Heart left ventricle (tissue), 13 donors: Measurements from ENCODE around the gene AP1G1.
A peak's percentile ranks its signal among the peaks of the same experiment; 100 is the strongest.

ENCODE experiments used
- POLR2A ChIP-seq, 2 donors: fragments of 450-650 bp; IDR thresholded peaks; one replicate each; pipeline ENCODE4 v1.6.1; 2017; ENCODE audit warnings: antibody characterized with exemption in 2 of 2, mild to moderate bottlenecking in 2 of 2, moderate library complexity in 2 of 2
- TF ChIP-seq, protein P1 (sequence below), 12 donors: fragments of 200-600 bp; sonication (generic) in 4 of 12; IDR thresholded peaks; one replicate each; pipeline versions ENCODE4 v1.5.0 to v1.8.0; 2018 to 2022; ENCODE audit warnings: antibody characterized with exemption in 12 of 12, mild to moderate bottlenecking in 5 of 12
- donor health status: ischemic (EF 13 %, LVEDD 7.1; RV severe dilation, severe dysfunction).
- donor health status: DM: no; HTN: yes; CAD: no.
- donor health status: DM: no; HTN: no; CAD: no.
- donor health status: ischemic (EF 25% LVEDD 6.9; RV normal size, moderate dysfunction).
- donor health status: ischemic (EF 25% LVEDD 5.7; RV mildly dilated, moderate dysfunction).
- donor health status: ischemic (EF 35%, LVEDD 5.7; RV mildly dilated, moderate dysfunction).
- donor health status: nonischemic (EF 11% LVEDD 7.7; RV severe dilation, severe dysfunction).
- donor health status: DM: yes; HTN: yes; CAD: no.
- donor health status: PGD.
- donor health status: ischemic (EF 29% LVEDD 5.4; RV normal size, mild dysfunction).
- donor health status: nonischemic (EF 23%, LVEDD 6.1; RV moderate dilation, normal function).

DNA sequence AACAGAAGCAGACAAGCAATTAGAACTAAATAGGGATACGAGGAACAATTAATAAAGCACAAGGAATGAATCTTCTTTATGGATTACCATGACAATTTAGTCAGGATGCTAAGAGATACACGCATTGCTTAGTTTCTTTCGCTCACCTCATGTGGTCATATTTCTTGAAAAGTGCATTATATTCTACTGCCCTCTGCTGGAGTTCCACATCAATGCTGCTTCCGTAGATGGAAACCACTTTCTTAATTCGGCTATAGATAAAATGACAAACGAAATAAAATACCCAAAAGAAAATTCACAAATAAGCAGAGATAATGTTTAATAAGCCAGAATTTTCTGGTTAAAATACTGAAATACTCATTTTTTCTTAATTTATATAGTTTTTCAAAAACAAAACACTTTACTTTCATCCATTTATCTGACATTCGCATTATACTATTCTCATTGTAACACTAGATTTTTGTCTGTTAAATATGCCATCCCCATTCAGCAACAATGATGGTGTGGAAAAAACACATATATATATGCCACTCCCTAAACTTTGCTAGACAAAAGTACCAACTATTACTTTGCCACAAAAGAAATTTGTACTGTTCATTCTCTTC is 62.1 kb downstream of the AP1G1 start:
- TF ChIP-seq, protein P1, sequence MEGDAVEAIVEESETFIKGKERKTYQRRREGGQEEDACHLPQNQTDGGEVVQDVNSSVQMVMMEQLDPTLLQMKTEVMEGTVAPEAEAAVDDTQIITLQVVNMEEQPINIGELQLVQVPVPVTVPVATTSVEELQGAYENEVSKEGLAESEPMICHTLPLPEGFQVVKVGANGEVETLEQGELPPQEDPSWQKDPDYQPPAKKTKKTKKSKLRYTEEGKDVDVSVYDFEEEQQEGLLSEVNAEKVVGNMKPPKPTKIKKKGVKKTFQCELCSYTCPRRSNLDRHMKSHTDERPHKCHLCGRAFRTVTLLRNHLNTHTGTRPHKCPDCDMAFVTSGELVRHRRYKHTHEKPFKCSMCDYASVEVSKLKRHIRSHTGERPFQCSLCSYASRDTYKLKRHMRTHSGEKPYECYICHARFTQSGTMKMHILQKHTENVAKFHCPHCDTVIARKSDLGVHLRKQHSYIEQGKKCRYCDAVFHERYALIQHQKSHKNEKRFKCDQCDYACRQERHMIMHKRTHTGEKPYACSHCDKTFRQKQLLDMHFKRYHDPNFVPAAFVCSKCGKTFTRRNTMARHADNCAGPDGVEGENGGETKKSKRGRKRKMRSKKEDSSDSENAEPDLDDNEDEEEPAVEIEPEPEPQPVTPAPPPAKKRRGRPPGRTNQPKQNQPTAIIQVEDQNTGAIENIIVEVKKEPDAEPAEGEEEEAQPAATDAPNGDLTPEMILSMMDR (IDR thresholded peaks at IDR 0.05), result peak; percentile 55 to 81 (median 66)
- no peak for TF ChIP-seq POLR2A (IDR thresholded peaks at IDR 0.05)
